ENCODE data around the gene GGTLC3.
"Not testable (repeated sequence)": the region's sequence is repeated elsewhere in the genome, so short reads cannot be mapped to it uniquely, and the experiment has no call there.

- not testable (repeated sequence) for TF ChIP-seq CTCF, EZH2 (IDR thresholded peaks at IDR 0.05)
Observed at GRCh38 chr22:18558939-18559338, 41.0 kb upstream of the GGTLC3 start.
